Keratinocyte (primary cell): Measurements from ENCODE around the gene LGALS14. TPM values are rescaled to one million over a fixed set of nuclear protein-coding genes. Genes with fewer than 3 reads are reported as not detected.

ENCODE experiments used
- DNase-seq: peaks from one replicate; pipeline ENCODE4 v3.0.0-alpha.2; 2011; ENCODE audit warnings: low read depth, missing footprints, low spot score
- FAIRE-seq: peaks from 2 replicates; lab custom pipeline; 2011; peaks lifted over from hg19 to GRCh38; lab: Jason Lieb, UNC
- H2AFZ ChIP-seq: 2 replicates; pipeline ENCODE4 v1.6.0; 2012; ENCODE audit warnings: low read length, control low read depth, inconsistent platforms; ENCODE audit not compliant: control insufficient read depth
- H3K27ac ChIP-seq: 2 replicates; pipeline ENCODE4 v1.5.1; 2011; ENCODE audit warnings: low read length; ENCODE audit not compliant: control insufficient read depth, insufficient read depth
- H3K27me3 ChIP-seq: 3 replicates; pipeline ENCODE4 v1.6.0; 2011; ENCODE audit warnings: low read length; ENCODE audit not compliant: control insufficient read depth, insufficient read depth; ENCODE audit errors: extremely low read depth
- H3K36me3 ChIP-seq, 2 experiments: 2 replicates in 1 of 2; 3 replicates in 1 of 2; pipeline ENCODE4 v1.5.1; 2011; ENCODE audit warnings: low read length in 2 of 2, mild to moderate bottlenecking in 1 of 2; ENCODE audit not compliant: control insufficient read depth in 2 of 2, insufficient read depth in 2 of 2; ENCODE audit errors: extremely low read depth in 1 of 2
- H3K4me1 ChIP-seq: 3 replicates; pipeline ENCODE4 v1.5.1; 2011; ENCODE audit warnings: low read length; ENCODE audit not compliant: control insufficient read depth, insufficient read depth; ENCODE audit errors: extremely low read depth
- H3K4me2 ChIP-seq: 3 replicates; pipeline ENCODE4 v1.6.0; 2011; ENCODE audit warnings: low read depth, low read length; ENCODE audit not compliant: control insufficient read depth, insufficient read depth; ENCODE audit errors: extremely low read depth
- H3K4me3 ChIP-seq, 3 experiments: fragments of 200-600 bp in 1 of 3; sonication (generic) in 1 of 3; 2 replicates in 2 of 3; 3 replicates in 1 of 3; pipeline ENCODE4 v1.5.1; 2011 to 2016; ENCODE audit warnings: low read length in 3 of 3, mild to moderate bottlenecking in 3 of 3, control low read depth in 2 of 3, inconsistent platforms in 1 of 3, low read depth in 1 of 3, mixed read lengths in 1 of 3, mixed run types in 1 of 3, moderate library complexity in 1 of 3; ENCODE audit not compliant: control insufficient read depth in 2 of 3, insufficient read depth in 2 of 3; ENCODE audit errors: extremely low read depth in 1 of 3
- H3K79me2 ChIP-seq: 2 replicates; pipeline ENCODE4 v1.6.0; 2012; ENCODE audit warnings: low read length; ENCODE audit not compliant: control insufficient read depth, insufficient read depth
- H3K9ac ChIP-seq: 3 replicates; pipeline ENCODE4 v1.6.0; 2011; ENCODE audit warnings: low read length; ENCODE audit not compliant: control insufficient read depth, insufficient read depth; ENCODE audit errors: extremely low read depth
- H3K9me1 ChIP-seq: 3 replicates; pipeline ENCODE4 v1.6.0; 2011; ENCODE audit warnings: low read length; ENCODE audit not compliant: control insufficient read depth, insufficient read depth; ENCODE audit errors: extremely low read depth
- H3K9me3 ChIP-seq: 2 replicates; pipeline ENCODE4 v1.5.1; 2012; ENCODE audit warnings: low read depth, low read length; ENCODE audit not compliant: control insufficient read depth
- H4K20me1 ChIP-seq: 3 replicates; pipeline ENCODE4 v1.6.0; 2011; ENCODE audit warnings: low read length; ENCODE audit not compliant: control insufficient read depth, insufficient read depth; ENCODE audit errors: extremely low read depth
- EZH2 ChIP-seq: IDR thresholded peaks from one replicate; pipeline ENCODE4 v1.6.1; 2012; ENCODE audit warnings: inconsistent platforms, mild to moderate bottlenecking, low read length, moderate library complexity
- dilution Hi-C: fragments of 300-500 bp; cut with MboI; formaldehyde crosslinking; loops from one replicate; pipeline ENCODE4 v1.7.0; 2020; ENCODE audit warnings: low sequenced_read_pairs; ENCODE audit not compliant: extremely low pct_ligation_motif_present
- polyA plus RNA-seq, 5 experiments: library from polyadenylated mRNA; depleted of rRNA in 3 of 5; stranded (reverse) in 3 of 5; stranded (forward) in 1 of 5; unstranded in 1 of 5; fragments of >200 nt; gene quantifications; 1 replicate in 1 of 5; 2 replicates in 3 of 5; 3 replicates in 1 of 5; pipeline versions ENCODE4 v1.2.1 to v1.2.3, GENCODE V29; 2011 to 2012; ENCODE audit warnings: missing spikeins in 2 of 5, low read depth in 1 of 5, low replicate concordance in 1 of 5
- TF ChIP-seq, protein P1 (sequence below), 3 experiments: IDR thresholded peaks in 1 of 3; conservative IDR thresholded peaks in 1 of 3; optimal IDR thresholded peaks in 1 of 3; 2 replicates in 2 of 3; 3 replicates in 1 of 3; pipeline versions ENCODE3 to v1.5.1; 2011; ENCODE audit warnings: low read length in 3 of 3, mild to moderate bottlenecking in 3 of 3, moderate library complexity in 2 of 3, control low read depth in 1 of 3, inconsistent platforms in 1 of 3; ENCODE audit not compliant: insufficient read depth in 2 of 3; ENCODE audit errors: extremely low read depth in 1 of 3

Gene LGALS14
- polyA plus RNA-seq, 1 donor (not counting 4 experiments of a cell fraction or from before 2014, with no cell fraction given): not detected

DNA sequence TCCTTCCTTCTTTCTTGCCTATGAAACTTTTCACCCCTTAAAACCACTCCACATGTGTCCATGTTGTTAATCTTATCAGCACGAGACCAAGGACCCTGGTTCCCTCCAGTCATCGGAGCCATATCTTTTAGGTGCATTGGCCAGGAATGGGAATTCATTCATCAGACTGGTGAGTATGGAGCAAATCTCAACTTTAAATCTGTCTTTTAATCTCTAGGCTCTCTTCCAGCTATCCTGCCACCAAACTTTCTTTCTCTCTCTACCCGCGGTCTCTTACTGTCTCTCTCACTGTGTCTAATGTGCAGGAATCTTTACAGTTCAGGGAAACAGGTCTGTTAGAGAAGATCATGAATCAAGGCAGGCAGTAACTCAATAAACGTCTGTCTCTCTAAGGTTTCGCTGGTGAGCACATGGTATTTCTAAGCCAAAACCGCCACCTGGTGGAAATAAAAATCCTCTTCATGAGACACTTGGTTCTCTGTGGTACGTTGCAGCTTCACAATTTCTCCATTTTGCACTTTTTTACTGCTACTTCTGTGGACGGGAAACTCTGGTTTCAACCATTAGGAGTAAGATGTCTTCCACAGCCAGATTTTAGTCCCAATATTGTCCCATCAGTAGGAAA lies 32.4 kb upstream of the LGALS14 start:
- DNase-seq (no peak), FAIRE-seq (peak; percentile 77)
- no peaks in the 10 kb centered on the region for H3K36me3 ChIP-seq
- H2AFZ ChIP-seq: no peak overlapping the region
- dilution Hi-C loops: no loop called here
- H3K4me1 ChIP-seq: no peaks in the 10 kb centered on the region
- no peaks in the 10 kb centered on the region for H3K27me3 ChIP-seq
- H3K9me1 ChIP-seq: no peaks in the 10 kb centered on the region
- no peaks in the 10 kb centered on the region for H3K79me2 ChIP-seq
- TF ChIP-seq EZH2: no peak
- TF ChIP-seq, protein P1, sequence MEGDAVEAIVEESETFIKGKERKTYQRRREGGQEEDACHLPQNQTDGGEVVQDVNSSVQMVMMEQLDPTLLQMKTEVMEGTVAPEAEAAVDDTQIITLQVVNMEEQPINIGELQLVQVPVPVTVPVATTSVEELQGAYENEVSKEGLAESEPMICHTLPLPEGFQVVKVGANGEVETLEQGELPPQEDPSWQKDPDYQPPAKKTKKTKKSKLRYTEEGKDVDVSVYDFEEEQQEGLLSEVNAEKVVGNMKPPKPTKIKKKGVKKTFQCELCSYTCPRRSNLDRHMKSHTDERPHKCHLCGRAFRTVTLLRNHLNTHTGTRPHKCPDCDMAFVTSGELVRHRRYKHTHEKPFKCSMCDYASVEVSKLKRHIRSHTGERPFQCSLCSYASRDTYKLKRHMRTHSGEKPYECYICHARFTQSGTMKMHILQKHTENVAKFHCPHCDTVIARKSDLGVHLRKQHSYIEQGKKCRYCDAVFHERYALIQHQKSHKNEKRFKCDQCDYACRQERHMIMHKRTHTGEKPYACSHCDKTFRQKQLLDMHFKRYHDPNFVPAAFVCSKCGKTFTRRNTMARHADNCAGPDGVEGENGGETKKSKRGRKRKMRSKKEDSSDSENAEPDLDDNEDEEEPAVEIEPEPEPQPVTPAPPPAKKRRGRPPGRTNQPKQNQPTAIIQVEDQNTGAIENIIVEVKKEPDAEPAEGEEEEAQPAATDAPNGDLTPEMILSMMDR (optimal IDR thresholded peaks at IDR 0.05 in 1 of 3, IDR thresholded peaks at IDR 0.05 in 1 of 3, conservative IDR thresholded peaks at IDR 0.05 in 1 of 3; ENCODE audit: extremely low read depth in 1 of 3, insufficient read depth in 2 of 3, low read length in 3 of 3): peak; percentile 33 to 60 (median 55)
- no peak overlapping the region for H3K9ac ChIP-seq
- H3K4me3 ChIP-seq: no peak overlapping the region
- no peaks in the 10 kb centered on the region for H3K9me3 ChIP-seq
- H4K20me1 ChIP-seq: no peaks in the 10 kb centered on the region
- H3K4me2 ChIP-seq: no peak overlapping the region
- no peak overlapping the region for H3K27ac ChIP-seq

- DNase-seq: no peak
- Histone ChIP-seq H3K4me1 (no peaks in the 10 kb centered on the region), H2AFZ (no peak overlapping the region), H3K9me1 (no peaks in the 10 kb centered on the region), H3K27ac (no peak overlapping the region), H3K4me3 (no peak overlapping the region), H3K9ac (no peak overlapping the region), H3K9me3 (no peaks in the 10 kb centered on the region), H4K20me1 (no peaks in the 10 kb centered on the region), H3K4me2 (no peak overlapping the region), H3K36me3 (no peaks in the 10 kb centered on the region), H3K79me2 (no peaks in the 10 kb centered on the region), H3K27me3 (no peaks in the 10 kb centered on the region)
- dilution Hi-C loops: no loop called here
- TF ChIP-seq, protein P1 (optimal IDR thresholded peaks at IDR 0.05 in 1 of 3, IDR thresholded peaks at IDR 0.05 in 1 of 3, conservative IDR thresholded peaks at IDR 0.05 in 1 of 3; ENCODE audit: extremely low read depth in 1 of 3, insufficient read depth in 2 of 3, low read length in 3 of 3): no peak
- no peak for TF ChIP-seq EZH2
- FAIRE-seq: no peak
Observed at GRCh38 chr19:39672473-39672872, 31.8 kb upstream of the LGALS14 start.
